ENCODE results near the gene DCST1. TPM values are rescaled to one million over a fixed set of nuclear protein-coding genes. Genes with fewer than 3 reads are reported as not detected.
"Not testable (repeated sequence)": the region's sequence is repeated elsewhere in the genome, so short reads cannot be mapped to it uniquely, and the experiment has no call there.

DCST1 gene
- total RNA-seq, 2 donors from 2014 or later, result not detected

DNA sequence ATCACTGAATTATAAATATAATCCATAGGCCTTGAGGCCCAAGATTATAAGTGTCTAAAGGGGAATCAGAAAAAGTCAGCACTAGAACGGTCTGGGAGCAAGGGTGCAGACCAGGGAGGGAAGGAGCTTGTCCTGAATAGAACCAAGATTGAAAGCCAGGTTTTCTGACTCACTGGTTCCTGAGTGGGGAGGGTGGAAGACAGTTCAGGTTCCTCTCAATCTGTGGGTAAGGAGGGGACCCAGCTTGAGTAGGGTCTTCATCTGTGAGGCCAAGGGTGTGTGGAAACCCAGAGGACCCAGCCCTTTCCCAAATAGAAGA, 39.4 kb upstream of the DCST1 start:
- 40 to 72% methylated on average over 1 of the region's 1 CpG for WGBS, 2 donors
- Histone ChIP-seq H3K4me3 (no peak overlapping the region), H3K27me3 (no peaks in the 10 kb centered on the region), H3K27ac (peak overlapping the region in 1 of 4 donors; percentile 13), H3K9me3 (no peaks in the 10 kb centered on the region), H3K36me3 (replicated peaks in 1 of 2; ENCODE audit: insufficient read depth in 1 of 2, low read depth in 2 of 2) (no peaks in the 10 kb centered on the region), H3K4me1 (peaks cover 23% of the 10 kb centered on the region)
- ATAC-seq, result no peak
- TF ChIP-seq, protein P1, sequence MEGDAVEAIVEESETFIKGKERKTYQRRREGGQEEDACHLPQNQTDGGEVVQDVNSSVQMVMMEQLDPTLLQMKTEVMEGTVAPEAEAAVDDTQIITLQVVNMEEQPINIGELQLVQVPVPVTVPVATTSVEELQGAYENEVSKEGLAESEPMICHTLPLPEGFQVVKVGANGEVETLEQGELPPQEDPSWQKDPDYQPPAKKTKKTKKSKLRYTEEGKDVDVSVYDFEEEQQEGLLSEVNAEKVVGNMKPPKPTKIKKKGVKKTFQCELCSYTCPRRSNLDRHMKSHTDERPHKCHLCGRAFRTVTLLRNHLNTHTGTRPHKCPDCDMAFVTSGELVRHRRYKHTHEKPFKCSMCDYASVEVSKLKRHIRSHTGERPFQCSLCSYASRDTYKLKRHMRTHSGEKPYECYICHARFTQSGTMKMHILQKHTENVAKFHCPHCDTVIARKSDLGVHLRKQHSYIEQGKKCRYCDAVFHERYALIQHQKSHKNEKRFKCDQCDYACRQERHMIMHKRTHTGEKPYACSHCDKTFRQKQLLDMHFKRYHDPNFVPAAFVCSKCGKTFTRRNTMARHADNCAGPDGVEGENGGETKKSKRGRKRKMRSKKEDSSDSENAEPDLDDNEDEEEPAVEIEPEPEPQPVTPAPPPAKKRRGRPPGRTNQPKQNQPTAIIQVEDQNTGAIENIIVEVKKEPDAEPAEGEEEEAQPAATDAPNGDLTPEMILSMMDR (IDR thresholded peaks at IDR 0.05), result no peak
- TF ChIP-seq POLR2A (IDR thresholded peaks at IDR 0.05), result no peak
- DNase-seq, result no peak
- intact Hi-C loops (cut with DNase I), result no loop called here

DNA sequence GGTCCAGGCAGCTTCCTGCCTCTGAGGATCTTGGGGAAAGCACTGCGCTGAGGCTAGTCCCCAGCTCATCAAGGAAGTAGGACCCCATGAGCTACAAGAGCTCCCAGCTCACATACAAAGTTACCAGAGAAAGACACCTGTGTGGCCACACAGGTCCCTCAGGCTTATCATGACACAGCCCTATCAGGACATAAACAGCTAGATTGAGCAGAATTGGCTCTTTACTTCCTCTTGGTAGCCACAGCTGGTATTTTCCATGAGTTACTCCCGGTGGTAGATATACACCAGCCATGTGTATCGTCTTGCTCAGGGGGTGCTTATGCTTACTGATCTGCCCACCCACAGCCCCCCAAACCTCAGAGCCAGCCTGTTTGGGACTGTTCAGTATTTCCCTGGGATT, 39.0 kb upstream of the DCST1 start:
- intact Hi-C loops (cut with DNase I), result no loop called here
- Histone ChIP-seq H3K9me3 (no peaks in the 10 kb centered on the region), H3K27me3 (no peaks in the 10 kb centered on the region), H3K4me3 (no peak overlapping the region), H3K36me3 (replicated peaks in 1 of 2; ENCODE audit: insufficient read depth in 1 of 2, low read depth in 2 of 2) (no peaks in the 10 kb centered on the region), H3K27ac (peak overlapping the region in 2 of 4 donors; percentile 8 to 13), H3K4me1 (peaks cover 27% of the 10 kb centered on the region)
- no peak for DNase-seq
- ATAC-seq, result no peak
- no peak for TF ChIP-seq POLR2A (IDR thresholded peaks at IDR 0.05)
- TF ChIP-seq, protein P1 (IDR thresholded peaks at IDR 0.05), result no peak
- WGBS, 2 donors, result 39 to 45% methylated on average over 3 of the region's 3 CpGs

DNA sequence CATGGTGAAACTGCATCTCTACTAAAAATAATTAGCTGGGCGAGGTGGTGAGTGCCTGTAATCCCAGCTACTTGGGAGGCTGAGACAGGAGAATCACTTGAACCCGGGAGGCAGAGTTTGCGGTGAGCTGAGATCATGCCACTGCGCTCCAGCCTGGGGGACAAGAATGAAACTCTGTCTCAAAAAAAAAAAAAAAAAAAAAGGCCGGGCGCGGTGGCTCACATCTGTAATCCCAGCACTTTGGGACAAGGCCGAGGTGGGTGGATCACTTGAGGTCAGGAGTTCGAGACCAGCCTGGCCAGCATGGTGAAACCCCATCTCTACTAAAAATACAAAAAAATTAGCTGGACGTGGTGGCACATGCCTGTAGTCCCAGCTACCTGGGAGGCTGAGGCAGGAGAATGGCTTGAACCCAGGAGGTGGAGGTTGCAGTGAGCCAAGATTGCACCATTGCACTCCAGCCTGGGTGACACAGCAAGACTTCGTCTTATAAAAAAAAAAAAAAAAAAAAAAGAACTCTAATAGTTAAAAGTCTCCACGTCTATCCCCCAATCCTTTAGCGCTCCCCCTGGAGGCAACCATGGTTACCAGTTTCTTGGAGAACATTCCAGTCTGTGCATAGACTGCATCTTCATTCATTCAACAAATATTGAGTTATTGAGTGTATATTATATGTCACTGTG, 38.2 kb upstream of the DCST1 start:
- ATAC-seq (peak; percentile 25), DNase-seq (peak; percentile 70 to 75 (median 73))
- intact Hi-C loops (cut with DNase I); H3K9me3 ChIP-seq; H3K36me3 ChIP-seq (replicated peaks in 1 of 2; ENCODE audit: insufficient read depth in 1 of 2, low read depth in 2 of 2); H3K4me3 ChIP-seq; H3K27me3 ChIP-seq: not testable (repeated sequence)
- Histone ChIP-seq H3K4me1 (peaks cover 34% of the 10 kb centered on the region), H3K27ac (peak overlapping the region in 1 of 4 donors; percentile 8)
- TF ChIP-seq, protein P1 (IDR thresholded peaks at IDR 0.05), result peak in 5 of 7 experiments; percentile 19 to 51 (median 42)
- 50 to 58% methylated on average over 13 of the region's 13 CpGs for WGBS, 2 donors

DNA sequence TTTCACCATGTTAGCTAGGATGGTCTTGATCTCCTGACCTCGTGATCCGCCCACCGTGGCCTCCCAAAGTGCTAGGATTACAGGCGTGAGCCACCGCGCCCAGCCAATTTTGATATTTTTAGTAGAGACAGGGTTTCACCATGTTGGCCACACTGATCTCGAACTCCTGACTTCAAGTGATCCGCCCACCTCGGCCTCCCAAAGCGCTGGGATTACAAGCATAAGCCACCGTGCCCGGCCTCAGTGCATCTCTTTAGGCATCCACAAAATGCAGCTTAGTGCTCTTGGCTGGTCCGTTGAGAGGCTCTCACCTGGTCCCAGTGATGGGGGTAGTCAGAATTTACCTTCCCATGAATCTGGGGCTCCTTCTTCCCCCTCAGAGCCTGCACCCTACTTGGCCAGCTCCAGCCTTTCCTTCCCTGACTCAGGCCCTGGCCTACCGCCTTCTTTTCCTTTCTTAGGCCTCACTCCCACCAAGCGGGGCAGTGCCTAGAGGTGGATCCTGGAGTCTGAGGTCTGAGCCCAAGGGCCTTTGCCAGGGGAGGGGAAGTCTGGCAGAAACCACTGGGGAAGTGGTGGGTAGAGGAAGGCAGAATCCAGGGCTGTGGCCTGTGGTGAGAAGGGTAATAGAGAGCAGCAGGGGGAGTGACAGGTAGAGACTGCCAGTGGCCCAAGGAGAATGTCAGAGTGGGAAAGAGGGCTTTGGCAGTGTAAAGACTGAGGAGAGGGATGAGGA, 36.5 kb upstream of the DCST1 start:
- Histone ChIP-seq H3K9me3 (no peaks in the 10 kb centered on the region), H3K27me3 (no peaks in the 10 kb centered on the region), H3K4me3 (no peak overlapping the region), H3K27ac (no peak overlapping the region), H3K4me1 (peaks cover 34% of the 10 kb centered on the region), H3K36me3 (replicated peaks in 1 of 2; ENCODE audit: insufficient read depth in 1 of 2, low read depth in 2 of 2) (no peaks in the 10 kb centered on the region)
- DNase-seq (no peak), ATAC-seq (no peak)
- TF ChIP-seq POLR2A (IDR thresholded peaks at IDR 0.05), result no peak
- TF ChIP-seq, protein P1 (IDR thresholded peaks at IDR 0.05), result no peak
- intact Hi-C loops (cut with DNase I), result no loop called here
- WGBS, 2 donors, result 80 to 83% methylated on average over 15 of the region's 15 CpGs

Measured in body of pancreas (tissue), 4 donors.